Progenitor cell of endocrine pancreas (in vitro differentiated cells): ENCODE results near the gene WSCD1. TPM values are rescaled to one million over a fixed set of nuclear protein-coding genes. Genes with fewer than 3 reads are reported as not detected.

Experiments
- DNase-seq: peaks from one replicate; pipeline ENCODE4 v3.0.0; 2021; ENCODE audit warnings: low spot score; ENCODE audit not compliant: unreplicated experiment
- H3K27ac Mint-ChIP-seq: 2 replicates; pipeline ENCODE4 v1.8.0; 2021; ENCODE audit warnings: mild to moderate bottlenecking, moderate library complexity, mixed read lengths
- H3K27me3 Mint-ChIP-seq: 2 replicates; pipeline ENCODE4 v1.8.0; 2021; ENCODE audit warnings: mixed read lengths
- H3K36me3 Mint-ChIP-seq: 2 replicates; pipeline ENCODE4 v1.8.0; 2022; ENCODE audit warnings: mixed read lengths; ENCODE audit not compliant: insufficient read depth
- H3K4me1 Mint-ChIP-seq: 2 replicates; pipeline ENCODE4 v1.8.0; 2021; ENCODE audit warnings: low read depth, mixed read lengths
- H3K4me3 Mint-ChIP-seq: 2 replicates; pipeline ENCODE4 v1.8.0; 2021; ENCODE audit warnings: low read depth, mild to moderate bottlenecking, moderate library complexity, mixed read lengths
- H3K9me3 Mint-ChIP-seq: 2 replicates; pipeline ENCODE4 v1.8.0; 2021; ENCODE audit warnings: low read depth, mixed read lengths
- CTCF ChIP-seq: fragments of 200-600 bp; sonication (generic); IDR thresholded peaks from one replicate; pipeline ENCODE4 v1.5.0; 2021; ENCODE audit warnings: antibody characterized with exemption, mild to moderate bottlenecking; ENCODE audit not compliant: unreplicated experiment
- total RNA-seq: library from RNA; stranded (reverse); gene quantifications from 2 replicates; pipeline ENCODE4 v1.2.1, GENCODE V29; 2021

Gene WSCD1
- total RNA-seq, 1 donor from 2014 or later: 10.3 TPM

GRCh38 chr17:6108382-6108781 is 38.2 kb downstream of the WSCD1 start:
- no peak overlapping the region for H3K4me3 Mint-ChIP-seq
- no peak overlapping the region for H3K27ac Mint-ChIP-seq
- peaks cover 7% of the 10 kb centered on the region for H3K9me3 Mint-ChIP-seq
- no peak for TF ChIP-seq CTCF
- H3K4me1 Mint-ChIP-seq: no peaks in the 10 kb centered on the region
- DNase-seq: no peak
- H3K36me3 Mint-ChIP-seq: peaks cover 7% of the 10 kb centered on the region
- peaks cover 62% of the 10 kb centered on the region for H3K27me3 Mint-ChIP-seq

GRCh38 chr17:6108987-6109386 is 38.8 kb downstream of the WSCD1 start:
- DNase-seq: no peak
- Mint-ChIP-seq H3K27ac (no peak overlapping the region), H3K27me3 (peaks cover 57% of the 10 kb centered on the region), H3K4me1 (no peaks in the 10 kb centered on the region), H3K4me3 (no peak overlapping the region), H3K9me3 (peaks cover 7% of the 10 kb centered on the region), H3K36me3 (peaks cover 7% of the 10 kb centered on the region)
- TF ChIP-seq CTCF: no peak

GRCh38 chr17:6109536-6109935 is 39.4 kb downstream of the WSCD1 start:
- Mint-ChIP-seq H3K36me3 (peaks cover 8% of the 10 kb centered on the region), H3K27ac (no peak overlapping the region), H3K4me1 (no peaks in the 10 kb centered on the region), H3K9me3 (peaks cover 7% of the 10 kb centered on the region), H3K4me3 (no peak overlapping the region), H3K27me3 (peaks cover 52% of the 10 kb centered on the region)
- DNase-seq: no peak
- no peak for TF ChIP-seq CTCF

- peaks cover 46% of the 10 kb centered on the region for H3K27me3 Mint-ChIP-seq
- peaks cover 8% of the 10 kb centered on the region for H3K36me3 Mint-ChIP-seq
- no peak overlapping the region for H3K4me3 Mint-ChIP-seq
- H3K4me1 Mint-ChIP-seq: no peaks in the 10 kb centered on the region
- no peak for DNase-seq
- TF ChIP-seq CTCF: no peak
- H3K9me3 Mint-ChIP-seq: peaks cover 7% of the 10 kb centered on the region
- no peak overlapping the region for H3K27ac Mint-ChIP-seq
Measured at GRCh38 chr17:6110088-6110487, 39.9 kb downstream of the WSCD1 start.

- DNase-seq: no peak
- Mint-ChIP-seq H3K4me3 (no peak overlapping the region), H3K36me3 (peaks cover 8% of the 10 kb centered on the region), H3K9me3 (peaks cover 7% of the 10 kb centered on the region), H3K4me1 (no peaks in the 10 kb centered on the region), H3K27ac (no peak overlapping the region), H3K27me3 (peaks cover 41% of the 10 kb centered on the region)
- TF ChIP-seq CTCF: no peak
Measured at GRCh38 chr17:6110592-6110991, 40.4 kb downstream of the WSCD1 start.
